Measurements from ENCODE around the gene ASTN2. TPM values are rescaled to one million over a fixed set of nuclear protein-coding genes. Genes with fewer than 3 reads are reported as not detected.

The ASTN2 gene
- total and polyA plus RNA-seq, 7 donors, result 0.60 to 7.5 (median 2.2) TPM

DNA sequence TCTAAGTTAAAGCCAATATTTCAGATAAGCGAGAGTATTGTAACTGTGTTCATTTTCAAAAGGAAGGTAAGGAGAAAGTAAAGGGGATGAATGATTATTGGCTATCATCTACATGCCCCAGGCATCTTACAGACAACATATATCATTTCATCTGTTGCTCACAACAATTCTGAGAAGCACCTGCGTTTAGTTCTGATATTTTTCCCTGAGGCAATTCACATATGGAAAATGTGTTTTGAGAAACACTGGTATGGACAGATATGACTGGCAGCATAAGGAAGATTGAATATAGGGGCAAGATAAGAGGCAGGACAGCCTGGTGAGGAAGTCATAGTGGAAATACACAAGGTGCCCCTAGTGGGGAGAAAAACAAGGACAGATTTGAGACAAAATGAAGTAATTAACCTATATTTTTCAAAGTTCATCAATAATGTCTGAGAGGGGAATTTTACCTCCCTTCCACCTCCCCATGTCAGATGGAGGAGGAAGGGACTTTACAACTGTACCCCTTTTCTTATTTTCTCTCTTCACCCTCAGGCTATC, 815.4 kb downstream of the ASTN2 start:
- TF ChIP-seq, protein P1, sequence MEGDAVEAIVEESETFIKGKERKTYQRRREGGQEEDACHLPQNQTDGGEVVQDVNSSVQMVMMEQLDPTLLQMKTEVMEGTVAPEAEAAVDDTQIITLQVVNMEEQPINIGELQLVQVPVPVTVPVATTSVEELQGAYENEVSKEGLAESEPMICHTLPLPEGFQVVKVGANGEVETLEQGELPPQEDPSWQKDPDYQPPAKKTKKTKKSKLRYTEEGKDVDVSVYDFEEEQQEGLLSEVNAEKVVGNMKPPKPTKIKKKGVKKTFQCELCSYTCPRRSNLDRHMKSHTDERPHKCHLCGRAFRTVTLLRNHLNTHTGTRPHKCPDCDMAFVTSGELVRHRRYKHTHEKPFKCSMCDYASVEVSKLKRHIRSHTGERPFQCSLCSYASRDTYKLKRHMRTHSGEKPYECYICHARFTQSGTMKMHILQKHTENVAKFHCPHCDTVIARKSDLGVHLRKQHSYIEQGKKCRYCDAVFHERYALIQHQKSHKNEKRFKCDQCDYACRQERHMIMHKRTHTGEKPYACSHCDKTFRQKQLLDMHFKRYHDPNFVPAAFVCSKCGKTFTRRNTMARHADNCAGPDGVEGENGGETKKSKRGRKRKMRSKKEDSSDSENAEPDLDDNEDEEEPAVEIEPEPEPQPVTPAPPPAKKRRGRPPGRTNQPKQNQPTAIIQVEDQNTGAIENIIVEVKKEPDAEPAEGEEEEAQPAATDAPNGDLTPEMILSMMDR (IDR thresholded peaks at IDR 0.05), result no peak
- TF ChIP-seq POLR2A (IDR thresholded peaks at IDR 0.05) (no peak), EP300 (IDR thresholded peaks at IDR 0.05) (no peak), POLR2AphosphoS5 (IDR thresholded peaks at IDR 0.05) (no peak)
- no peak for DNase-seq

DNA sequence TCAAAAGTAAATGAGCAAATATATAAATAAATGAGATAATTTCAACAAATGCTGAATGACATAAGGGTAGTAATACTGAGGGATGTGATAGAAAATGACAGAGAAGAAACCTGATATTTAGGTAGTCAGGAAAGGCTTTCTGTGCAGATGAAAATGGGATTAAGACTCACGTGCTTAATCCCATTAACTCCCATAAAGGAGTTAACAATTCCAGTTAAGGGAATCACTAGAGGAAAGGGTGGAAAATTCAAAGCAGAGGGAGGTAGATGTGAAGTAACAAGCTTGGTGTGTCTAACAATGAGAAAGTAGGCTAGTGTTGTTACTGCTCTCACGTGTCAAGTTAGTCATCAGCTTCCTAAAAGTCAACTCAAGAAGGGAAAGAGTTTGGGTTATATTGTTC, 818.2 kb downstream of the ASTN2 start:
- Histone ChIP-seq H3K36me3 (no peaks in the 10 kb centered on the region), H3K27me3 (no peaks in the 10 kb centered on the region), H3K4me3 (no peak overlapping the region), H3K27ac (no peak overlapping the region), H3K9me3 (no peaks in the 10 kb centered on the region), H3K4me1 (no peaks in the 10 kb centered on the region)
- TF ChIP-seq POLR2A (IDR thresholded peaks at IDR 0.05) (no peak), EP300 (IDR thresholded peaks at IDR 0.05) (no peak), POLR2AphosphoS5 (IDR thresholded peaks at IDR 0.05) (no peak)
- TF ChIP-seq, protein P1 (IDR thresholded peaks at IDR 0.05), result no peak
- intact Hi-C loops (cut with DNase I), result no loop called here
- WGBS, 2 donors, result 93 to 97% methylated on average over 2 of the region's 2 CpGs
- no peak for DNase-seq

More for the DNA sequence above, 815.4 kb downstream of the ASTN2 start:
- Histone ChIP-seq H3K27me3 (no peaks in the 10 kb centered on the region), H3K4me3 (no peak overlapping the region), H3K27ac (no peak overlapping the region), H3K4me1 (no peaks in the 10 kb centered on the region), H3K36me3 (no peaks in the 10 kb centered on the region), H3K9me3 (no peaks in the 10 kb centered on the region)
- 90 to 93% methylated on average over 2 of the region's 2 CpGs for WGBS, 2 donors
- intact Hi-C loops (cut with DNase I), result no loop called here

DNA sequence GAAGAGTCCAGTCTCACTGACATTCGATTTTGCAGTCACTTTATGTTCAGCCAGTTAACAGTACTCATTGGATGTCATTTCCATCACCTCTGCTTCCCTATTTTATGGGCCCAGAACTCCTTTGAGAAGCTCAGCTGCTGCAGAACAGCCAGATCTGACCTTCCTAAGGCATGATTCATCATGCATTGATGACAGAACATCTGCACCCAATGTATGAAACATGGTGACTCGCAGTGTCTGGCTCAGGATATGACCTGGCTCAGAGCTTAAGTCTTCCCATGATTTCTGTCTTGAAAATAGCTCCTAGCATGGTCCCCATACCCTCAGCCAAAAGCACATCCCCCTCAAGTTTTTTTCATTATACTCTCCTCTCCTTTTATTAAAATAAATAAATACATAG, 820.3 kb downstream of the ASTN2 start:
- Histone ChIP-seq H3K4me3 (no peak overlapping the region), H3K4me1 (no peaks in the 10 kb centered on the region), H3K27me3 (no peaks in the 10 kb centered on the region), H3K27ac (no peak overlapping the region), H3K36me3 (no peaks in the 10 kb centered on the region), H3K9me3 (peaks cover 0 to 1% (median 0%) of the 10 kb centered on the region in 4 donors)
- intact Hi-C loops (cut with DNase I), result loop anchor here (5.0 kb wide), 1 partner anchor 517 kb away; no protein-coding TSS in a partner anchor
- WGBS, 2 donors, result 81 to 85% methylated on average over 2 of the region's 2 CpGs
- TF ChIP-seq, protein P1 (IDR thresholded peaks at IDR 0.05), result no peak
- TF ChIP-seq EP300 (IDR thresholded peaks at IDR 0.05), result no peak
- no peak for TF ChIP-seq POLR2AphosphoS5 (IDR thresholded peaks at IDR 0.05)
- TF ChIP-seq POLR2A (IDR thresholded peaks at IDR 0.05), result no peak
- DNase-seq, result no peak

DNA sequence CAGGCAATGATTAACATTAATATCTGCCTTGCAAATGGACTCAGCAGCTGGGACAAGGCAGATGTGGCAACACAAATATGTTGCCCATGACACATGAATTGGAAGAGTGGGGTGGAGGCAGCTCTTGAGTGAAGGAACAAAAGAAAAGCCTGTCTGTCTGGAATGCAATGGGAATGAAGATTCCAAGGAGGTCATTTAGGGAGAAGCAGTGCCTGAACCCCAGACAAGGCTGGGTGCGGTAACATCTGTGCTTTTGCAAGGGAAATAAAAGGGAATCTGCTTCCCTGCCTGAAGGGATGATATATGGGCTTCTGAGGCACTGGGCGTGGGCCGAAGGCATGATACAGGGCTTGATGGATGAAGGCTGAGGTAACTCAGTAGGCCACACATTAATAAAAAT, 821.9 kb downstream of the ASTN2 start:
- peaks cover 0 to 5% (median 0%) of the 10 kb centered on the region in 4 donors for H3K9me3 ChIP-seq
- TF ChIP-seq EP300 (IDR thresholded peaks at IDR 0.05) (no peak), POLR2A (IDR thresholded peaks at IDR 0.05) (no peak), POLR2AphosphoS5 (IDR thresholded peaks at IDR 0.05) (no peak)
- TF ChIP-seq, protein P1 (IDR thresholded peaks at IDR 0.05), result no peak

More for the DNA sequence above, 821.9 kb downstream of the ASTN2 start:
- Histone ChIP-seq H3K27ac (no peak overlapping the region), H3K4me1 (no peaks in the 10 kb centered on the region), H3K36me3 (no peaks in the 10 kb centered on the region), H3K27me3 (no peaks in the 10 kb centered on the region), H3K4me3 (no peak overlapping the region)
- intact Hi-C loops (cut with DNase I), result loop anchor here (5.0 kb wide), 1 partner anchor 516 kb away; no protein-coding TSS in a partner anchor
- 92% methylated on average over 3 of the region's 3 CpGs for whole genome bisulfite sequencing, 2 donors
- DNase-seq, result no peak

Measured in sigmoid colon (tissue), 7 donors.